PC-9 (cell line): ENCODE data around the gene ADNP. TPM values are rescaled to one million over a fixed set of nuclear protein-coding genes. Genes with fewer than 3 reads are reported as not detected.

Experiments
- BruUV-seq: library from RNA; stranded (reverse); fragments of 400-500 nt; replicated peaks from 2 replicates; lab custom pipeline; 2021; lab: Mats Ljungman, UMichigan
- CTCF ChIA-PET: fragments of 300-600 bp; sonication (Branson Sonifier 250); formaldehyde crosslinking; loops from one replicate; lab custom pipeline; 2022; ENCODE audit warnings: antibody characterized with exemption; lab: Charles Lee
- POLR2A ChIA-PET: fragments of 300-600 bp; sonication (Branson Sonifier 250); formaldehyde crosslinking; loops from one replicate; lab custom pipeline; 2022; ENCODE audit warnings: antibody characterized with exemption; ENCODE audit not compliant: unreplicated experiment; lab: Charles Lee
- DNase-seq, 2 experiments: peaks; one replicate each; pipeline versions ENCODE4 v3.0.0 to v3.0.0-alpha.2; 2015 to 2022; ENCODE audit warnings: mixed read lengths in 1 of 2
- H2AFZ ChIP-seq: fragments of 200-600 bp; sonication (generic); 2 replicates; pipeline ENCODE4 v1.8.1; 2017; ENCODE audit warnings: antibody characterized with exemption
- H3F3A ChIP-seq: fragments of 200-600 bp; sonication (generic); 2 replicates; pipeline ENCODE4 v1.8.1; 2017; ENCODE audit warnings: antibody characterized with exemption, mild to moderate bottlenecking, low read depth; ENCODE audit not compliant: insufficient read depth
- H3K27ac ChIP-seq: fragments of 200-600 bp; sonication (generic); 2 replicates; pipeline ENCODE4 v1.6.1; 2016; ENCODE audit warnings: mixed run types
- H3K27me3 ChIP-seq: fragments of 200-600 bp; sonication (generic); 2 replicates; pipeline ENCODE4 v1.6.1; 2016; ENCODE audit warnings: low read depth, mixed run types; ENCODE audit not compliant: insufficient read depth
- H3K36me3 ChIP-seq: fragments of 200-600 bp; sonication (generic); 2 replicates; pipeline ENCODE4 v1.6.1; 2016; ENCODE audit warnings: low read depth, mixed run types
- H3K4me1 ChIP-seq: fragments of 200-600 bp; sonication (generic); replicated peaks from 2 replicates; pipeline ENCODE4 v1.6.1; 2016; ENCODE audit warnings: mixed run types; ENCODE audit not compliant: insufficient read depth
- H3K4me2 ChIP-seq: fragments of 200-600 bp; sonication (generic); 2 replicates; pipeline ENCODE4 v1.6.1; 2017; ENCODE audit warnings: mixed run types
- H3K4me3 ChIP-seq: fragments of 200-600 bp; sonication (generic); 2 replicates; pipeline ENCODE4 v1.6.1; 2016; ENCODE audit warnings: mixed run types
- H3K79me2 ChIP-seq: fragments of 200-600 bp; sonication (generic); 2 replicates; pipeline ENCODE4 v1.6.1; 2017; ENCODE audit warnings: low read depth, mixed run types
- H3K9me2 ChIP-seq: fragments of 200-600 bp; sonication (generic); 2 replicates; pipeline ENCODE4 v1.8.1; 2017; ENCODE audit warnings: mild to moderate bottlenecking; ENCODE audit not compliant: insufficient read depth
- H3K9me3 ChIP-seq: fragments of 200-600 bp; sonication (generic); 2 replicates; pipeline ENCODE4 v1.8.1; 2016; ENCODE audit warnings: low read depth; ENCODE audit not compliant: insufficient read depth
- H4K20me1 ChIP-seq: fragments of 200-600 bp; sonication (generic); 2 replicates; pipeline ENCODE4 v1.8.1; 2017; ENCODE audit not compliant: insufficient read depth
- EZH2 ChIP-seq: fragments of 200-600 bp; sonication (generic); IDR thresholded peaks from 2 replicates; pipeline ENCODE4 v1.8.0; 2017; ENCODE audit warnings: antibody characterized with exemption, low read depth
- intact Hi-C: fragments of 100-400 bp; cut with micrococcal nuclease; formaldehyde crosslinking; loops from one replicate; pipeline ENCODE4 v1.10.0; 2022; ENCODE audit not compliant: unreplicated experiment
- total RNA-seq: library from RNA; stranded (reverse); gene quantifications from 2 replicates; pipeline ENCODE4 v1.2.3, GENCODE V29; 2021
- TF ChIP-seq, protein P1 (sequence below): fragments of 200-600 bp; sonication (generic); conservative IDR thresholded peaks from 2 replicates; pipeline ENCODE4 v1.6.1; 2017; ENCODE audit warnings: mixed run types, antibody characterized with exemption, mild to moderate bottlenecking, moderate library complexity

ADNP gene
- total RNA-seq, 1 experiment from 2014 or later, result 104 TPM

GRCh38 chr20:50903353-50904051 is 27.7 kb downstream of the ADNP start:
- H3F3A ChIP-seq, result peaks cover 15% of the 10 kb centered on the region; the same call in 1 of the 2 replicates
- H4K20me1 ChIP-seq, result peaks cover 81% of the 10 kb centered on the region
- peaks cover 42% of the 10 kb centered on the region for H3K36me3 ChIP-seq
- H3K4me2 ChIP-seq, result no peak overlapping the region
- no peak overlapping the region for H3K27ac ChIP-seq
- POLR2A ChIA-PET, result no interaction called here
- no peak for DNase-seq
- H3K9me2 ChIP-seq, result no peaks in the 10 kb centered on the region
- H3K4me3 ChIP-seq, result no peak overlapping the region
- H2AFZ ChIP-seq, result no peak overlapping the region
- H3K4me1 ChIP-seq, result no peaks in the 10 kb centered on the region
- no peaks in the 10 kb centered on the region for H3K9me3 ChIP-seq
- intact Hi-C loops, result loop anchor here (5.0 kb wide), 1 partner anchor 86 kb away; no protein-coding TSS in a partner anchor
- BruUV-seq, result no TSS peak
- H3K79me2 ChIP-seq, result peaks cover 91% of the 10 kb centered on the region
- CTCF ChIA-PET, result no interaction called here
- TF ChIP-seq, protein P1, sequence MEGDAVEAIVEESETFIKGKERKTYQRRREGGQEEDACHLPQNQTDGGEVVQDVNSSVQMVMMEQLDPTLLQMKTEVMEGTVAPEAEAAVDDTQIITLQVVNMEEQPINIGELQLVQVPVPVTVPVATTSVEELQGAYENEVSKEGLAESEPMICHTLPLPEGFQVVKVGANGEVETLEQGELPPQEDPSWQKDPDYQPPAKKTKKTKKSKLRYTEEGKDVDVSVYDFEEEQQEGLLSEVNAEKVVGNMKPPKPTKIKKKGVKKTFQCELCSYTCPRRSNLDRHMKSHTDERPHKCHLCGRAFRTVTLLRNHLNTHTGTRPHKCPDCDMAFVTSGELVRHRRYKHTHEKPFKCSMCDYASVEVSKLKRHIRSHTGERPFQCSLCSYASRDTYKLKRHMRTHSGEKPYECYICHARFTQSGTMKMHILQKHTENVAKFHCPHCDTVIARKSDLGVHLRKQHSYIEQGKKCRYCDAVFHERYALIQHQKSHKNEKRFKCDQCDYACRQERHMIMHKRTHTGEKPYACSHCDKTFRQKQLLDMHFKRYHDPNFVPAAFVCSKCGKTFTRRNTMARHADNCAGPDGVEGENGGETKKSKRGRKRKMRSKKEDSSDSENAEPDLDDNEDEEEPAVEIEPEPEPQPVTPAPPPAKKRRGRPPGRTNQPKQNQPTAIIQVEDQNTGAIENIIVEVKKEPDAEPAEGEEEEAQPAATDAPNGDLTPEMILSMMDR, result no peak
- no peak for TF ChIP-seq EZH2
- no peaks in the 10 kb centered on the region for H3K27me3 ChIP-seq

- intact Hi-C loops, result loop anchor here (5.0 kb wide), 1 partner anchor 84 kb away; no protein-coding TSS in a partner anchor
- no TSS peak for BruUV-seq
Observed at GRCh38 chr20:50901301-50901700, 29.9 kb downstream of the ADNP start.

DNA sequence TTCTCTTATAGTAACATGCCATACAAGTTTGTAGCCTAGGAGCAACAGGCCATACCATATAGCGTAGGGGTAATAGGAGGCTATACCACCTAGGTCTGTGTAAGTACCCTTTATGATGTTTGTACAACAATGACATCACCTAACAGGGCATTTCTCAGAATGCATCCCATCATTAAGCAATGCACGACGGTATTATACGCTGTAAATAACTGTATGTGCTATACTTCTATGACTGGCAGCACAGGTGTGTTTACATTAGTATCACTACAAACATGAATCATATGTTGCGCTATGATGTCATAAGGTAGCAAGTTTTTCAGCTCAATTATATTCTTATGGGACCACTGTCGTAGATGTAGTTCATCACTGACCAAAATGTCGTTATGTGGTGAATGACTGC is 31.0 kb downstream of the ADNP start:
- TF ChIP-seq, protein P1, result no peak
- TF ChIP-seq EZH2, result no peak
- peaks cover 75% of the 10 kb centered on the region for H3K79me2 ChIP-seq
- peaks cover 50% of the 10 kb centered on the region for H3K36me3 ChIP-seq
- no peaks in the 10 kb centered on the region for H3K4me1 ChIP-seq
- no peaks in the 10 kb centered on the region for H3K9me3 ChIP-seq
- H4K20me1 ChIP-seq, result peaks cover 67% of the 10 kb centered on the region
- no peak overlapping the region for H3K4me3 ChIP-seq
- CTCF ChIA-PET, result interaction anchor here (1.0 kb wide), 1 partner anchor 9 kb away, joined by 4 read pairs; no protein-coding TSS in a partner anchor
- H3F3A ChIP-seq, result peaks cover 15% of the 10 kb centered on the region; the same call in 1 of the 2 replicates
- BruUV-seq, result no TSS peak
- H3K27ac ChIP-seq, result no peak overlapping the region
- POLR2A ChIA-PET, result interaction anchor here (0.6 kb wide), 1 partner anchor 22 kb away, joined by 4 read pairs; no protein-coding TSS in a partner anchor
- H3K4me2 ChIP-seq, result no peak overlapping the region
- H2AFZ ChIP-seq, result no peak overlapping the region
- no peaks in the 10 kb centered on the region for H3K27me3 ChIP-seq
- H3K9me2 ChIP-seq, result no peaks in the 10 kb centered on the region
- intact Hi-C loops, result loop anchor here (5.0 kb wide), 1 partner anchor 83 kb away; no protein-coding TSS in a partner anchor
- no peak for DNase-seq

More at GRCh38 chr20:50901301-50901700, 29.9 kb downstream of the ADNP start:
- Histone ChIP-seq H3K79me2 (peaks cover 86% of the 10 kb centered on the region), H3F3A (peaks cover 15% of the 10 kb centered on the region; the same call in 1 of the 2 replicates), H3K27me3 (no peaks in the 10 kb centered on the region), H3K9me3 (no peaks in the 10 kb centered on the region), H4K20me1 (peaks cover 78% of the 10 kb centered on the region), H3K4me3 (no peak overlapping the region), H3K4me1 (no peaks in the 10 kb centered on the region), H3K27ac (no peak overlapping the region), H2AFZ (no peak overlapping the region), H3K9me2 (no peaks in the 10 kb centered on the region), H3K36me3 (peaks cover 48% of the 10 kb centered on the region), H3K4me2 (no peak overlapping the region)
- POLR2A ChIA-PET, result no interaction called here
- CTCF ChIA-PET, result no interaction called here
- TF ChIP-seq, protein P1, result no peak
- no peak for TF ChIP-seq EZH2
- DNase-seq, result no peak
